Loucy (cell line): ENCODE results near the gene FGD5.

Experiments
- H2AFZ ChIP-seq: fragments of 200-600 bp; sonication (generic); 2 replicates; pipeline ENCODE4 v1.6.0; 2016; ENCODE audit warnings: antibody characterized with exemption, mild to moderate bottlenecking, low read length, moderate library complexity
- H3F3A ChIP-seq: fragments of 200-600 bp; 2 replicates; pipeline ENCODE4 v1.6.0; 2016; ENCODE audit warnings: antibody characterized with exemption, low read depth, mild to moderate bottlenecking
- H3K27me3 ChIP-seq: fragments of 200-600 bp; sonication (generic); 2 replicates; pipeline ENCODE4 v1.6.1; 2014; ENCODE audit warnings: low read length, mild to moderate bottlenecking; ENCODE audit not compliant: insufficient read depth, poor library complexity, severe bottlenecking
- H3K36me3 ChIP-seq: fragments of 200-600 bp; sonication (generic); 2 replicates; pipeline ENCODE4 v1.6.1; 2016; ENCODE audit warnings: low read length; ENCODE audit not compliant: insufficient read depth
- H3K4me1 ChIP-seq: fragments of 200-600 bp; sonication (generic); 2 replicates; pipeline ENCODE4 v1.5.1; 2014; ENCODE audit warnings: low read length, mild to moderate bottlenecking; ENCODE audit not compliant: insufficient read depth, poor library complexity, severe bottlenecking
- H3K4me2 ChIP-seq: fragments of 200-600 bp; sonication (generic); 2 replicates; pipeline ENCODE4 v1.6.0; 2014; ENCODE audit warnings: antibody characterized with exemption, low read length, low read depth, mild to moderate bottlenecking; ENCODE audit not compliant: poor library complexity, severe bottlenecking
- H3K4me3 ChIP-seq: fragments of 200-600 bp; sonication (generic); 2 replicates; pipeline ENCODE4 v1.5.1; 2014; ENCODE audit warnings: low read length, mild to moderate bottlenecking, mixed read lengths; ENCODE audit not compliant: poor library complexity, severe bottlenecking
- H3K79me2 ChIP-seq: fragments of 200-600 bp; sonication (generic); 2 replicates; pipeline ENCODE4 v1.6.1; 2014; ENCODE audit warnings: low read length; ENCODE audit not compliant: insufficient read depth
- H3K9ac ChIP-seq: fragments of 200-600 bp; sonication (generic); 2 replicates; pipeline ENCODE4 v1.6.0; 2014; ENCODE audit warnings: mild to moderate bottlenecking, low read depth, low read length, moderate library complexity; ENCODE audit not compliant: poor library complexity, severe bottlenecking
- H3K9me2 ChIP-seq: fragments of 200-600 bp; sonication (generic); replicated peaks from 2 replicates; pipeline ENCODE4 v1.6.1; 2016; ENCODE audit warnings: low read depth, low read length, mixed read lengths
- H3K9me3 ChIP-seq: fragments of 200-600 bp; sonication (generic); 2 replicates; pipeline ENCODE4 v1.6.1; 2014; ENCODE audit warnings: mild to moderate bottlenecking, antibody characterized with exemption, low read length, low read depth; ENCODE audit not compliant: insufficient read depth
- H4K20me1 ChIP-seq: fragments of 200-600 bp; sonication (generic); 2 replicates; pipeline ENCODE4 v1.6.0; 2014; ENCODE audit warnings: antibody characterized with exemption, low read length, mild to moderate bottlenecking; ENCODE audit not compliant: insufficient read depth, poor library complexity, severe bottlenecking
- EZH2phosphoT487 ChIP-seq: fragments of 200-600 bp; IDR thresholded peaks from 2 replicates; pipeline ENCODE4 v1.6.1; 2018; ENCODE audit warnings: antibody characterized with exemption, mild to moderate bottlenecking, moderate library complexity, borderline replicate concordance
- TF ChIP-seq, protein P1 (sequence below): fragments of 200-600 bp; sonication (generic); conservative IDR thresholded peaks from 2 replicates; pipeline ENCODE4 v1.5.1; 2014; ENCODE audit warnings: mild to moderate bottlenecking, antibody characterized with exemption, low read length

The FGD5 gene

DNA sequence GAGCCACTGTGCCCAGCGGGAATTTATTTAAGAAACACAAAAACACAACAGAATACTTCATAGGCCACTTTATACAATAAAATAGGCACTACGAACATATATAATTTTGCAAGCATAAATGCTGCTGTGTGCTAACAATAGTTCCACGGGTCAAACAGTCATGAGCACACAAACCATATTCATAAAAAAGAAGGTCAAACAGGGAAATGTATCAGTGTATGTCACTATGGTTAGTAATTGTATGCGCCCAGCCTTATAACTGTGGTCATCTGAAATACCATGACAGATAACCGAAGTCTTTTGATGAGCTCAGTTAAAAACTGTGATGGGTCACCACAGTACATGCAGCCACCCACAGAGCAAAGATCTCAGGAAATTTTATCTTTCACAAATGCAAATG lies 90.5 kb downstream of the FGD5 start:
- H3K4me1 ChIP-seq: peaks cover 5% of the 10 kb centered on the region
- no peaks in the 10 kb centered on the region for H3K36me3 ChIP-seq
- H3K4me2 ChIP-seq: no peak overlapping the region
- no peak overlapping the region for H3K4me3 ChIP-seq
- H2AFZ ChIP-seq: no peak overlapping the region
- H3K9me2 ChIP-seq: no peaks in the 10 kb centered on the region
- no peaks in the 10 kb centered on the region for H4K20me1 ChIP-seq
- no peaks in the 10 kb centered on the region for H3F3A ChIP-seq
- H3K27me3 ChIP-seq: no peaks in the 10 kb centered on the region
- TF ChIP-seq EZH2phosphoT487: no peak
- TF ChIP-seq, protein P1, sequence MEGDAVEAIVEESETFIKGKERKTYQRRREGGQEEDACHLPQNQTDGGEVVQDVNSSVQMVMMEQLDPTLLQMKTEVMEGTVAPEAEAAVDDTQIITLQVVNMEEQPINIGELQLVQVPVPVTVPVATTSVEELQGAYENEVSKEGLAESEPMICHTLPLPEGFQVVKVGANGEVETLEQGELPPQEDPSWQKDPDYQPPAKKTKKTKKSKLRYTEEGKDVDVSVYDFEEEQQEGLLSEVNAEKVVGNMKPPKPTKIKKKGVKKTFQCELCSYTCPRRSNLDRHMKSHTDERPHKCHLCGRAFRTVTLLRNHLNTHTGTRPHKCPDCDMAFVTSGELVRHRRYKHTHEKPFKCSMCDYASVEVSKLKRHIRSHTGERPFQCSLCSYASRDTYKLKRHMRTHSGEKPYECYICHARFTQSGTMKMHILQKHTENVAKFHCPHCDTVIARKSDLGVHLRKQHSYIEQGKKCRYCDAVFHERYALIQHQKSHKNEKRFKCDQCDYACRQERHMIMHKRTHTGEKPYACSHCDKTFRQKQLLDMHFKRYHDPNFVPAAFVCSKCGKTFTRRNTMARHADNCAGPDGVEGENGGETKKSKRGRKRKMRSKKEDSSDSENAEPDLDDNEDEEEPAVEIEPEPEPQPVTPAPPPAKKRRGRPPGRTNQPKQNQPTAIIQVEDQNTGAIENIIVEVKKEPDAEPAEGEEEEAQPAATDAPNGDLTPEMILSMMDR: no peak
- H3K9me3 ChIP-seq: no peaks in the 10 kb centered on the region; the same call in 1 of the 2 replicates
- no peaks in the 10 kb centered on the region for H3K79me2 ChIP-seq
- H3K9ac ChIP-seq: no peak overlapping the region

DNA sequence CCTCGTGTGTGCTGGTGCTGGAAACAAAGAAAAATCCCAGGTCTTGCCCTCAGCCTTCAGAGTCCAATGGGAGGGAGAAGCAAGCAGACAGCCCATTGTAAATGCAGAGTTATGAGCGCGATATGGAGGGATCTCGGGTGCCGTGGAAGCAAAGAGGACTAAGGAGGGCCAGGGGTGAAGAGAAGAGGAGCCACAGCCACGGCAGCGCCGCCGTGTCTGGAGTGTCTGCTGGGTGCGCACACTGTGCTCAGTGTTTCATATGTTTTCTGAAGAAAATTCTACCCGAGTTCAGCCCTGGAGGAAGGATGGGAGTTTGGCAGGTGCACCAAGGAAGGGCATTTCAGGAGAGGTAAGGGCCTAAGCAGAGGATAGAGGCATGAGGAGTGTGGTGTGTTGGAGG lies 92.9 kb downstream of the FGD5 start:
- no peaks in the 10 kb centered on the region for H3K27me3 ChIP-seq
- peaks cover under 1% of the 10 kb centered on the region for H3K4me1 ChIP-seq

DNA sequence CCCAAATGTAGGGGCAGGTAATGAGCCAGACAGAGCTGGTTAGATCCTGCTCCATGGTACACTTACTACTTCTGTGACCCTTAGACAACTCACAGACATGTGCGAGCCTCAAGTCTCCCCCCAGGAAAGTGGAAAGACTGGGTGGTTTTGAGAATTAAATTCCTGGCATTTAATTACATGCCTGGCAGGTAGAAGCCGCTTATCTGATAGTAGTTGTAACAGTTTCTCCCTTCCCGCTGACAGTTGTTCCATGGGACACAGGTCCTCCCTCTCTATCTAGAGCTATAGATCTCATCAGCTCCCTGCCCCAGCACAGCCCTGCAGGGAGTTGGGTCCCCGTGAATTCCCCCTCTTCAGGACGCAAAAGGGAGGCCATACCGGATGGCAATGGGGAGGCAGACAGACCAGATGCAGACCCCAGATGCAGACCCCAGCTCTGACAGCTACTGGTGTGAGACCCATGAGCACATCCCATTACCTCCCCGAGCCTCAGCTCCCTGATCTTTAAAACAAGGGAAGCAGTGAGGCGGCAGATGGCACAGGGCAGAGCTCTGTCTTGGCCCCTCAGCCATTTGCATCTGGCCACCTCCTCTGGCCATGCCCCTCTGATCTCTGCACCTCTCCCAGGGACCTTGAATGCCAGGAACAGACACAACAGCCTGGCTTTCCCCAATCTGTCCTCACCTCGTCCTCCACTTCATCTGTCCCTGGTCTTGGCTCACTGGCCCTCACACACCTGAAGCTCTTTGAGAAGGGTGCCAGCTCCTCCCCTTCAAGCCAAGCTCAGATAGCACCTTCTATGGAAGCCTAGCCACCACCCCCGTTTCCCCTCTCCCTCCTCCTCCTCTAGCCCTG lies 94.5 kb downstream of the FGD5 start:
- Histone ChIP-seq H3K36me3 (no peaks in the 10 kb centered on the region), H3K9me2 (no peaks in the 10 kb centered on the region), H3K9me3 (no peaks in the 10 kb centered on the region), H2AFZ (no peak overlapping the region), H3K27me3 (no peaks in the 10 kb centered on the region), H3K4me2 (no peak overlapping the region), H3K4me1 (no peaks in the 10 kb centered on the region), H3K9ac (no peak overlapping the region), H3F3A (no peaks in the 10 kb centered on the region), H3K79me2 (no peaks in the 10 kb centered on the region), H3K4me3 (no peak overlapping the region), H4K20me1 (no peaks in the 10 kb centered on the region)
- no peak for TF ChIP-seq EZH2phosphoT487
- TF ChIP-seq, protein P1: no peak

More for the DNA sequence above, 92.9 kb downstream of the FGD5 start:
- Histone ChIP-seq H2AFZ (no peak overlapping the region), H4K20me1 (no peaks in the 10 kb centered on the region), H3K4me2 (no peak overlapping the region), H3K9me3 (no peaks in the 10 kb centered on the region), H3K4me3 (no peak overlapping the region), H3K9ac (no peak overlapping the region), H3F3A (no peaks in the 10 kb centered on the region), H3K9me2 (no peaks in the 10 kb centered on the region), H3K36me3 (no peaks in the 10 kb centered on the region), H3K79me2 (no peaks in the 10 kb centered on the region)
- no peak for TF ChIP-seq EZH2phosphoT487
- TF ChIP-seq, protein P1: no peak
